ENCODE data around the gene CES1.

DNA sequence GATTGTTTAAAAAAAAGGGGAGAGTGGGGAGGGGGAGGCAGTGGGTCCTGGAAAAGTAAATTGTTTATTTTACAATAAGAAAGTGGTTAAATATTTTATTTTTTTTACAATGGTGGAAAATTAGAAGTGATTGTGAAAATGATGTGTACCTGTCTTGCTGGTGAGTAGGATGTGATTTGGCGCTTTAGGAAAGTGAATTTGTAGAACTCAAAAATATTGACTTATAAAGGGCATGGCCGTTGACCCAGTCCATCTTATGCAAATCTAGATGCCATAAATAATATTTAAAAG lies 10.2 kb upstream of the CES1 start:
- no peak for TF ChIP-seq EZH2phosphoT487 (IDR thresholded peaks at IDR 0.05; ENCODE audit: insufficient read depth, low read depth)
- TF ChIP-seq EZH2 (IDR thresholded peaks at IDR 0.05; ENCODE audit: insufficient read depth, poor library complexity, severe bottlenecking): no peak

Measured in GM23248 (cell line).